HepG2 (cell line): ENCODE results near the gene FITM1. TPM values are rescaled to one million over a fixed set of nuclear protein-coding genes. Genes with fewer than 3 reads are reported as not detected.

Experiments
- CHD2 ChIP-seq: IDR thresholded peaks from 2 replicates; pipeline ENCODE4 v1.6.1; 2011; ENCODE audit warnings: low read depth, low read length, improper control_type of control experiment
- E2F5 ChIP-seq: sonication (generic); formaldehyde crosslinking; conservative IDR thresholded peaks from 2 replicates; pipeline ENCODE4 v1.4.0; 2020; ENCODE audit warnings: missing genetic modification reagents
- GPBP1L1 ChIP-seq: sonication (generic); formaldehyde crosslinking; IDR thresholded peaks from 2 replicates; pipeline ENCODE4 v1.5.0; 2020; ENCODE audit warnings: mild to moderate bottlenecking, missing genetic modification reagents
- IRF9 ChIP-seq: sonication (generic); formaldehyde crosslinking; IDR thresholded peaks from 2 replicates; pipeline ENCODE4 v1.8.0; 2022; ENCODE audit warnings: missing genetic modification reagents, mild to moderate bottlenecking, borderline replicate concordance
- KDM3A ChIP-seq: IDR thresholded peaks from 2 replicates; pipeline ENCODE4 v1.6.1; 2018; ENCODE audit warnings: low read depth, missing compliant biosample characterization
- MIER3 ChIP-seq: IDR thresholded peaks from 2 replicates; pipeline ENCODE4 v1.6.1; 2016; ENCODE audit warnings: missing compliant biosample characterization, borderline replicate concordance
- PAX8 ChIP-seq: sonication (generic); formaldehyde crosslinking; IDR thresholded peaks from 2 replicates; pipeline ENCODE4 v1.8.0; 2022; ENCODE audit warnings: mild to moderate bottlenecking, missing genetic modification reagents, borderline replicate concordance
- SP2 ChIP-seq: sonication (generic); formaldehyde crosslinking; IDR thresholded peaks from 2 replicates; pipeline ENCODE4 v1.5.1; 2020; ENCODE audit warnings: mild to moderate bottlenecking, missing genetic modification reagents
- TEF ChIP-seq: sonication (generic); formaldehyde crosslinking; IDR thresholded peaks from 2 replicates; pipeline ENCODE4 v1.5.0; 2020; ENCODE audit warnings: missing genetic modification reagents
- U2AF1 ChIP-seq: fragments of 200-400 bp; formaldehyde crosslinking; optimal IDR thresholded peaks from 2 replicates; pipeline ENCODE3; 2017; ENCODE audit warnings: mild to moderate bottlenecking, low read depth, low read length
- ZMAT5 ChIP-seq: sonication (generic); formaldehyde crosslinking; IDR thresholded peaks from 2 replicates; pipeline ENCODE4 v1.5.0; 2020; ENCODE audit warnings: mild to moderate bottlenecking, low read depth, missing genetic modification reagents, borderline replicate concordance
- ZNF142 ChIP-seq: sonication (generic); formaldehyde crosslinking; IDR thresholded peaks from 2 replicates; pipeline ENCODE4 v1.4.0; 2020; ENCODE audit warnings: missing genetic modification reagents
- ZNF333 ChIP-seq: sonication (generic); formaldehyde crosslinking; IDR thresholded peaks from 2 replicates; pipeline ENCODE4 v1.4.0; 2020; ENCODE audit warnings: mild to moderate bottlenecking, missing genetic modification reagents, borderline replicate concordance
- ZNF615 ChIP-seq: sonication (generic); formaldehyde crosslinking; IDR thresholded peaks from 2 replicates; pipeline ENCODE4 v1.5.0; 2020; ENCODE audit warnings: mild to moderate bottlenecking, missing genetic modification reagents, borderline replicate concordance
- polyA plus RNA-seq, 8 experiments: library from polyadenylated mRNA; depleted of rRNA in 3 of 8; stranded (reverse) in 7 of 8; unstranded in 1 of 8; fragments of >200 nt; fragmentation: Illumina TruSeq in 4 of 8; extraction: Trizol in 4 of 8; gene quantifications; 2 replicates each; pipeline versions ENCODE4 v1.2.1 to v1.2.3, GENCODE V29; 2011 to 2016; ENCODE audit warnings: low read depth in 4 of 8, missing spikeins in 1 of 8, mixed read lengths in 1 of 8; ENCODE audit not compliant: insufficient read depth in 1 of 8
- total RNA-seq, 5 experiments: library from RNA; depleted of rRNA; stranded (reverse); fragments of >200 nt; fragmentation: Illumina TruSeq; extraction: Trizol; gene quantifications; 2 replicates each; pipeline ENCODE4 v1.2.3, GENCODE V29; 2016; ENCODE audit warnings: low read depth in 1 of 5

The FITM1 gene
- total and polyA plus RNA-seq, 2 of the 13 experiments (the other 11 are each of a cell fraction or from before 2014, with no cell fraction given): 2.7 to 5.8 TPM

GRCh38 chr14:24145690-24146452 lies 15.4 kb downstream of the FITM1 start (continued):
- no peak for TF ChIP-seq U2AF1
- TF ChIP-seq CHD2: no peak; the same call in 1 of the 2 replicates
- TF ChIP-seq ZNF333 (CRISPR knock-in tag): no peak
- 0 out of 2 replicates have a peak, but pooled peaks have one; percentile 10 for TF ChIP-seq ZNF142 (CRISPR knock-in tag)
- TF ChIP-seq MIER3 (CRISPR knock-in tag): no peak
- TF ChIP-seq ZNF615 (CRISPR knock-in tag): no peak
- no peak for TF ChIP-seq ZMAT5
- no peak for TF ChIP-seq E2F5 (CRISPR knock-in tag)
- no peak for TF ChIP-seq SP2 (CRISPR knock-in tag)
- no peak for TF ChIP-seq TEF (CRISPR knock-in tag)
- TF ChIP-seq IRF9 (CRISPR knock-in tag): no peak
- no peak for TF ChIP-seq PAX8
- TF ChIP-seq KDM3A (CRISPR knock-in tag): 0 out of 2 replicates have a peak, but pooled peaks have one; percentile 45
- TF ChIP-seq GPBP1L1: no peak
- TF ChIP-seq, all 625 proteins: peak for 54
